ENCODE data around the gene HDGFL1. TPM values are rescaled to one million over a fixed set of nuclear protein-coding genes. Genes with fewer than 3 reads are reported as not detected.

Gene HDGFL1
- total RNA-seq, 1 donor from 2014 or later: not detected

DNA sequence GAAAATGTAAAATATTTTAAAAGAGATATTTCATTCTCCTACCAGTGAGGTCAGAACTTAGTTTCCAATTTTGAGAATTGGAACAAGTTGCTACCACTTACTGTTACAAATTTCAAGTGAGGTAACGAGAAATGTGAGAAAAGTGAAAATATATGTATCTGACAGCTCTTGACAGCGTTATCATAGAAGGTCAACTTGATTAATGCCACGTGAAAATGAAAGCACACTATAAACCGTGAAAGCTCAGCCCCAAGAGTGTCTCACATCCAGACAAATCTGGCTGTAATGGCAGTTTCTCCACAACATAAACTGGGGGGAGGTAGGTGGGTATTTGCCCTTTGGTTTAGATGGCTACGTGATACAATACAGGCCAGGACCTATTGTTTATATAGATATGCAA is 13.9 kb downstream of the HDGFL1 start:
- intact Hi-C loops (cut with micrococcal nuclease): no loop called here
- ATAC-seq: no peak
- DNase-seq: no peak

DNA sequence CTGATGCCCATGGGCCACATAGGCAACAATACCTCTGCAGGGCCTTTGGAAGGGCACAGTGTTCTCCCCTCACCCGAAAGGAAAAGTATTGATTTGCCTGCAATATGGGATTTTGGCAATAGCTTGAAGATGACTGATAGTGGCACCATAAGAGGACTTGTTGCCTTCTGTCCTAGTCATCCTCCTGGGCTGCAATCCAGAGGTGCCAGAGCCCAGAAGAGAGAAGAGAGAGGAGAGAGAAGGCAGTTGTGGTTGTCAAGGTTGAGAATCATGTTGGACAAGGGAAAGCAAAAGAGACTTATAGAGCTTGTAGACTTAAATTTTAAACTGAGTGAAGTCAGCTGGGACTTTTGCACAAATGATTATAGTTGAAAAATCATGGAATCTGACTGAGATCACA is 14.6 kb downstream of the HDGFL1 start:
- intact Hi-C loops (cut with micrococcal nuclease): no loop called here
- no peak for DNase-seq
- peak; percentile 45 for ATAC-seq

DNA sequence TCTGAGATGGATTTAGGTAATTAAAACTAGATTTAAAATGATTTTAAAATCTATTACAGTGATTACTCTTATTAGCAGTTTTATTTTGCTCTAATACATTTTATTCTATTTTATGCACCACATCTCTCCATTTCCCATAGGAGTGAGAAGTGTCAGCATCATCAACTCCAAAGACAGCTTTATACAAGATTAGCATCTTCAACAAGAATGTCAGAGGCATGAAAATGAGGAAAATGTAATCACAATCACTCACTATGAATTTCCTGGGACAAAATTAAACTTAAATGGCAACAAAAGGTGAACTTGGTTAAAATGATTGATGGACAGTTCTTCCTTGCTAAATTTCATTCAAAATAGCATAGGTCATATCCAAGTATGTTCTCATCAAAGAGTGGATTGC is 19.8 kb downstream of the HDGFL1 start:
- no peak for DNase-seq
- intact Hi-C loops (cut with micrococcal nuclease): no loop called here
- ATAC-seq: no peak

DNA sequence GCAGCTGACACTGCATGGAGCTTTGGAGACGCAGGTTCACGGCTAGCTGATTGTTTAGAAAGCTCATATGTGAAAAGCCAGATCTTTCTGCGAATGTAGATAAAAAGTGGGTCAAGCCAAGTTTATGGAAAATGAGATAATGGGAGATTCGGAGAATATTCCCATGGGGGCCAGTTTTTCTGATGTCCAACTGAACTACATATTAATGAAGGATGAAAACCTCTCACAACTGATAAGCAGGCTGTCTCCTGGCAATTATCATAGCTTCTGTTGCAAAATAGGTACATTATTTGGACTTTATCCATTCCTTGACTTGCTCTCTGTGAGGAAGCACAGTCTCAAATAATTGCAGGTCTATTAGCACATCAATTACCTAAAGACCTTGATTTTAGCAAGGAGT is 21.1 kb downstream of the HDGFL1 start:
- intact Hi-C loops (cut with micrococcal nuclease): no loop called here

DNA sequence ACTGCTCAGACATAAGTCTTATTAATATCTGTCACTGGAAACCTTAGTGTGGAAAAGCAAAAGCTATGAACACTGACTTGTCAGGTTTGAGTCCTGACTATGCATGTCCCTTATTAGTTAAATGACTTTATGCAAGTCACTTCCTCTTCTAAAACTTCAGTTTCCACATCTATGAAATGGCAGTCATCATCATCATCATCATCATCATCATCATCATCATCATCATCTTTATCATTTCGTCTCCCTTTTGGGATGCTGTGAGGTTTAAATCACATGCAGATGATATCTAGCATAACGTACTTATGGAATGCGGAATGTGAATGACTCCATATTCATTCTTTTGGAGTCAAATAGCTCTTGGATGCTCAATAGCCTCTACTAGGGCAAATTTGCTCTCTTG is 24.5 kb downstream of the HDGFL1 start:
- DNase-seq (no peak), ATAC-seq (no peak)
- intact Hi-C loops (cut with micrococcal nuclease): no loop called here

More for the DNA sequence above, 21.1 kb downstream of the HDGFL1 start:
- ATAC-seq (no peak), DNase-seq (no peak)

DNA sequence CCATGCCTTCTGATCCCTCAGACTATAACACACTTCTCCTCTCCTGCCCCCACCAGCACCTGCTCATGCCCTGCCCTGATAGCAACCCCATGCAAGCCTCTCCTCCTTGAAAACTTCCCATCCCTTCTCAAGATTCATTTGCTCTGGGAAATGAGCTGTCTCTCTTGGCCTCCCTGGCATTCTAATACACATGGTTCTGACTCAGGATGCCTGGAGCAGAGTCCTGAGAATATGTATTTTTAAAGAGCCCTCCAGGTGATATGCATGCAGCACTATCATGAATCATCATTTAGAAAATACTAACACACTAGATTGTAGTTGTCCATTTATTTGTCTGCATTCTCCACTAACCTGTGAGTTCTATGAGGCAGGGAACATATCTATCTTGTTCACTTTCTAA is 26.6 kb downstream of the HDGFL1 start:
- intact Hi-C loops (cut with micrococcal nuclease): no loop called here
- DNase-seq: no peak
- ATAC-seq: no peak

DNA sequence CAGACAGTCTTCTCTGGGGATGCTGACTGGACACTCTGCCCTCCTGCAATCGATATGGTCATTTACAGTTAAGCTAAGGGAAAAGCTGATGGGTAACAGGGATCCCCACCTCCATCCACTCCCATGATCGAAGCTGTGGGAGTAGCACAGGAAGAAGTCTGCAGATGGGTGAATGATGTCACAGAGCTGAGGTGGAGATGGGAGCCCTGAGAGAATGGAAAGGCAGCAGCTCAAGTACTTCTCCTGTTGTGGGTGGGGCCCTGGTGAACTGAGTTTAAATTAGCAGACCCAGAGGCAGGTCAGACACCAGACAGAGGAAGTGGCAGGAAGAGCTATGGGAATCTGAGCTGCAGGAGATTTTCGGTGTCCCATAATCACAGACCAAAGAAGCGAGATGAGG is 29.0 kb downstream of the HDGFL1 start:
- ATAC-seq: peak; percentile 20
- no peak for DNase-seq
- intact Hi-C loops (cut with micrococcal nuclease): no loop called here

DNA sequence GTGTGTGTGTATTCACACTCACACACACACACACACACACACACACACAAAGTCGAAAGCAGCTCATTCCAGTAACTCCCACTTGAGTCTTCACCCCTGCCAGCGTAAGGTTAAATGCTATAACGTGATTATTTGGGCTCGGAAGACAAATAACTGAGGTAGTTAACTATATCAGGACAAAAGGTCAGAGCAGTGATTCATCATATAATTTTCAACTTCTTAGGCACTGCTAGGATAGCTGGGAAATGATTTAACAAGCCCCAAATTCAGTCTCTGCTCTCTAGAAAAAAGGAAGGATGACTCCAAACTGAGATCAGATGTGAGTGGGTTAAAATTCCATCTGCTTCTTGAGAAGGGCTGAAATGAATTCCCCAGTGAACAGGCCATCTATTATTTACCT is 30.7 kb downstream of the HDGFL1 start:
- DNase-seq (no peak), ATAC-seq (no peak)
- intact Hi-C loops (cut with micrococcal nuclease): no loop called here

DNA sequence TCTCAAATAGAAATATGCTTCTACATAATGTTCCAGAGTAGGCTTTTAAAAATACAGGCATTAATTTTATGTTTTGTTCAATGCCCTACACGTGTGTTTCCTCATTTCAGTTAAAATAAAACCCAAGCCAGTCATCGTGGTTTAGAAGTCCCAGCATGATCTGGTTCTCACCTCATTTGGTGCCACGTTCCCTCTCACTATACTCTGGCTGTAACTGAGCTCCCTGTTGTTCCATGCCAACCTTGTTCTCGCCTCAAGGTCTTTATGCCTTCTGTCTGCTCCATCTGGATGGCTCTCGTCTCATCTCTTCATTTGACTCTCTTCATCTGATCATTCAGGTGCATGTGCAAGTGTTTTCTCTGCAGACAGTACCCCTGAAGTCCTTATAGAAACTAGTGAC is 32.6 kb downstream of the HDGFL1 start:
- DNase-seq: no peak
- no peak for ATAC-seq
- intact Hi-C loops (cut with micrococcal nuclease): no loop called here

DNA sequence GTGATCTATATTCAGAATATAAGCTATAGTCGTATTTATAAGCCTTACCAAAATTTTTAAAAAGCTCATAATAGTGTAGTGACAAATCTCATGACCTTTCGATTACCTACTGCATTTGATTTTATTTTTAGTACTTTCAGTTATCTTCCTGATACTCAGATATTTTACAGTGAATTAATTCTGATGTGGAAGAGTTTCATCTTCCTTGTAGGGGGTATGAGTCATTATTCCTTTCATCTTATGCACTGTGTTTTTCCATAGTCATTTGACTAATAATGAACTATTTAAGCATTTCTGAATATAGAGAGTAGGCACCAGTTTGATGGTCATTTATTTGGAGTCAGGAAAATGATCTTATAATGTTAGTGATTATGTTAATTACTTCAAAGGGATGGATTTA is 36.4 kb downstream of the HDGFL1 start:
- no peak for DNase-seq
- no peak for ATAC-seq
- intact Hi-C loops (cut with micrococcal nuclease): no loop called here

DNA sequence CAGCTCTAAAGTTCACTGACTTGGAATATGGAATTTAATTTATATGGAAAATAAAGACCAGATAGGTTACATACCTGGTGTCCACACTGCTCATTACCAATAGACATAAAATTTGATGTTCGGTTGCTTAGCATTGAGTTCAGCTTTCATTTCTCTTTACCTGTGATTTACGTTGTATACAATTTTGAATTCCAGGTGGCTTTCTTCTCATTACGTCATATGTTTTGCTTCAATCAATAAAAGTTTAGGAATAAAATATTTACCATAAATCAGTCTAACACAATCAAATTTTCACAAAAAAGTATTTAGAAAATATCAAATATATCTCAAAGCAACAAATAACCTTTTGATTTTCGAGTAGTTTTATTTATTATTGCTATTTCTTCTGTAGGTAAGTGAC is 40.8 kb downstream of the HDGFL1 start:
- ATAC-seq (no peak), DNase-seq (no peak)
- intact Hi-C loops (cut with micrococcal nuclease): no loop called here

DNA sequence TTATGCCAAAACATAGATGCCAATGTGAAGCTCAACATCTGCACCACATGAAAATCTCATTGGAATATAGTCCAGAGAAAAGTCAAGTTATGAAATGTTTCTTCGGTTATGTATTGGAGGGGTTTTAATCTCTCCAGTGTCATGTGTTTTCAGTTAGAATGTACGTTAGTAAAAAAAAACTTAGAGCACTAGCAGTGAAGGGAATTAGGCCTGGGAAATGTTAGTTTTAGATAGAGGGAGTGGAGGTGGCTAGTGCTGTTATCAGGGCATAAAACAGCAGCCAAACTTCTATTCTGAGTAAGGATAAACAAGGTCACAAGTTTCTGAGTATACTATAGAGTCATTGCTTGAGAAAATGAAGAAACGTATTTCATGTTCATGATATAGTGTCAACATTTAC is 42.9 kb downstream of the HDGFL1 start:
- ATAC-seq (peak; percentile 84), DNase-seq (no peak)
- intact Hi-C loops (cut with micrococcal nuclease): no loop called here

DNA sequence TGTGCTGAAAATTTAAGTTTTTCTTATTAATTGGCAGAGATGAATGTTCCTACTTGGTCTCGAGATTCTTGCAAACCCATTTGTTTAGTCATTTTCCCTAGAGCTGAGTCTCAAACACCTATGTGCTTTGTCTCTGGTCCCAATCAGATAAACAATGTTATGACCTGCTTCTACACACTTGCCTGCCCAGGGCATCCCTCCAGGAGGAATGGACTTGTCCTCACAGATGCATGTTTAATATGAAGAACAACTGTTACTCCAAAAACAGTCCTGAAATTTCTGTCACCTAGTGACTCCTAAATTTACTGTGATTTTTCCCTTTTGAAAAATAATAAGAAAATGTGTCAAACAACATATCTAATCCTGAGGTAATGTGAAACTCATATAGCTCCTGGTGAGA is 43.7 kb downstream of the HDGFL1 start:
- no peak for DNase-seq
- ATAC-seq: peak; percentile 47
- intact Hi-C loops (cut with micrococcal nuclease): no loop called here

DNA sequence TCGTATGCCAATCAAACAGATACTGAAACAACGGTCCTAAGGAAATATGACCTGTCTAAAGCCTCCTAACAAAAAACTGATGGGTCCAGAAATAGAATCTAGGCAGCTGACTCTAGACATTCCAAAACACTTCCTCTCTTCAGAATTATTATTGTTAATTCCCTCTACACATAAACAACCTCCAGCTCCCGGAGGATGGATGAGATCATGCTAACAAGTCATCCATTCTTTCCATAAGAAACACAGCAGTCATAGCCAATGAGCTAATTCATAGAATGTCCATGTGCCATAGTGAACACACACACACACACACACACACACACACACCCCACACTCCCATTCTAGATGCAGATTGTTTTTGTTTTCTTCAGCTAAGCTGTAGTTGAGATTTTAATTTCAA is 44.3 kb downstream of the HDGFL1 start:
- DNase-seq (no peak), ATAC-seq (peak; percentile 74)
- intact Hi-C loops (cut with micrococcal nuclease): no loop called here

DNA sequence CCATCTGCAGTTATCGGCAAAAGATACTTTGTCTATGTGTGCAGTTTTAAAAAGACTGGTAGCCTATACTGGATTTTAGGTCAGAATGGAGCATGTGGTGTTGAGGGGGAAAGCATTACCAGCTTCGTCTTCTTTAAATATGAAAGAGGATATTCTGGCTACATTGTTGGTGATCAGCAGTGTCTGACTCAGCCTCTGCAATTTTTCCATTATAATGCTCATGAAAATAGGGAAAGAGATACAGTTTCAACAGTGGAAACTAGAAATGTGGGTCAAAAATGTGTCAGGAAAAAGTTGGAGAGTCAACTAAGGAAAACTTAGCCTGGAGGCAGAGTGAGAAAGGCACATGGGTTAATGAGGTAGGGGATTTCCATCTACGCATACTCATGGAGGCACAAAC is 45.2 kb downstream of the HDGFL1 start:
- no peak for ATAC-seq

DNA sequence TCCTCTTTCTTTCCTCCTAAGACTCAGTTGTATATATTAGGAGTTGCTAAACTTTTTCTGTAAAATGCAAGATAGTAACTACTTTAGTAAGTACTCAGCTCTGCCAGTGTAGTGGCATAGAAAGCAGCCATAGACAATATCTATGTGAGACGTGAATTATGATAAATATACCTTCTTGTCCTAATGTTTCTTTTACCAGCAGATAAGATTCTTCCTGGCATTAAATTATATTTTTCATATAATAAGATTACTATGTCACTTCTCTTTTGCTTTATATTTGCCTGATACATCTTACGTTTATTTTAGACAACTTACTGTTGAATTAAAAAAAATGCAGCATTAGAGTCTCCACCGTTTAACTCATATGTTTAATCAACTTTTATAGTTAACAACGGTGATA is 51.7 kb downstream of the HDGFL1 start:
- intact Hi-C loops (cut with micrococcal nuclease): no loop called here
- no peak for ATAC-seq

More for the DNA sequence above, 45.2 kb downstream of the HDGFL1 start:
- DNase-seq: no peak
- intact Hi-C loops (cut with micrococcal nuclease): no loop called here

More for the DNA sequence above, 51.7 kb downstream of the HDGFL1 start:
- no peak for DNase-seq
